Gastrocnemius medialis (tissue), 4 donors: ENCODE data around the gene RGS21. TPM values are rescaled to one million over a fixed set of nuclear protein-coding genes. Genes with fewer than 3 reads are reported as not detected.

Experiments
- ATAC-seq, 2 donors: fragments of 150-250 bp; one replicate each; pipeline ENCODE4 v1.9.1; 2016
- DNase-seq, 2 donors: peaks; one replicate each; pipeline ENCODE4 v3.0.0-alpha.2; 2019
- H3K27ac ChIP-seq, 4 donors: fragments of 200-600 bp; sonication (generic); 1 replicate in 1 of 4; 2 replicates in 3 of 4; pipeline ENCODE4 v1.5.1; 2016 to 2018; ENCODE audit warnings: mild to moderate bottlenecking in 2 of 4, moderate library complexity in 1 of 4
- H3K27me3 ChIP-seq, 3 donors: fragments of 200-600 bp; sonication (generic) in 2 of 3; 1 replicate in 1 of 3; 2 replicates in 2 of 3; pipeline versions ENCODE4 v1.5.1 to v1.6.0; 2016 to 2019; ENCODE audit warnings: mild to moderate bottlenecking in 1 of 3, moderate library complexity in 1 of 3
- H3K36me3 ChIP-seq, 2 donors: fragments of 200-600 bp; sonication (generic) in 1 of 2; one replicate each; pipeline ENCODE4 v1.5.1; 2017 to 2018
- H3K4me1 ChIP-seq, 2 donors: fragments of 200-600 bp; sonication (generic) in 1 of 2; one replicate each; pipeline ENCODE4 v1.5.1; 2016 to 2017; ENCODE audit warnings: mild to moderate bottlenecking in 2 of 2
- H3K4me3 ChIP-seq, 4 donors: fragments of 200-600 bp; sonication (generic) in 3 of 4; 1 replicate in 1 of 4; 2 replicates in 3 of 4; pipeline ENCODE4 v1.5.1; 2016 to 2019; ENCODE audit warnings: mild to moderate bottlenecking in 2 of 4
- H3K9me3 ChIP-seq, 3 donors: fragments of 200-600 bp; sonication (generic) in 2 of 3; 1 replicate in 1 of 3; 2 replicates in 2 of 3; pipeline ENCODE4 v1.5.1; 2016 to 2019
- CTCF ChIP-seq, 5 experiments: fragments of 450-650 bp in 3 of 5; fragments of 200-600 bp in 2 of 5; sonication (generic) in 2 of 5; IDR thresholded peaks in 4 of 5; conservative IDR thresholded peaks in 1 of 5; 1 replicate in 4 of 5; 2 replicates in 1 of 5; pipeline ENCODE4 v1.5.1; 2016 to 2019; ENCODE audit warnings: antibody characterized with exemption in 5 of 5, mild to moderate bottlenecking in 3 of 5, moderate library complexity in 3 of 5
- POLR2A ChIP-seq, 2 donors: fragments of 450-650 bp; IDR thresholded peaks; one replicate each; pipeline ENCODE4 v1.6.1; 2017; ENCODE audit warnings: antibody characterized with exemption in 2 of 2, mild to moderate bottlenecking in 2 of 2, moderate library complexity in 2 of 2
- in situ Hi-C, 4 donors: fragments of 200-750 bp; cut with MboI; loops; one replicate each; pipeline versions ENCODE4 v1.15.0 to v1.8.0; 2017; ENCODE audit warnings: low sequenced_read_pairs in 4 of 4
- intact Hi-C: fragments of 100-400 bp; cut with DNase I; formaldehyde crosslinking; loops from one replicate; pipeline ENCODE4 v1.15.1; 2023; ENCODE audit warnings: low total_unique reads
- total RNA-seq, 4 donors: library from RNA; depleted of rRNA; stranded (reverse); fragments of >200 nt; gene quantifications; one replicate each; pipeline versions ENCODE4 v1.1.0 to v1.2.3, GENCODE V29; 2016

RGS21 gene
- total RNA-seq, 4 donors from 2014 or later, result not detected

GRCh38 chr1:192379554-192379953, 62.8 kb downstream of the RGS21 start:
- Histone ChIP-seq H3K4me1 (no peaks in the 10 kb centered on the region), H3K27me3 (no peaks in the 10 kb centered on the region), H3K4me3 (no peak overlapping the region), H3K36me3 (no peaks in the 10 kb centered on the region), H3K27ac (no peak overlapping the region), H3K9me3 (no peaks in the 10 kb centered on the region)
- no peak for TF ChIP-seq POLR2A (IDR thresholded peaks at IDR 0.05)
- no peak for TF ChIP-seq CTCF (IDR thresholded peaks at IDR 0.05 in 4 of 5, conservative IDR thresholded peaks at IDR 0.05 in 1 of 5)
- intact Hi-C loops (no loop called here), in situ Hi-C loops (no loop called here)
- DNase-seq (no peak), ATAC-seq (no peak)

- Histone ChIP-seq H3K27me3 (no peaks in the 10 kb centered on the region), H3K9me3 (no peaks in the 10 kb centered on the region), H3K4me1 (no peaks in the 10 kb centered on the region), H3K27ac (no peak overlapping the region), H3K4me3 (no peak overlapping the region), H3K36me3 (no peaks in the 10 kb centered on the region)
- TF ChIP-seq CTCF (IDR thresholded peaks at IDR 0.05 in 4 of 5, conservative IDR thresholded peaks at IDR 0.05 in 1 of 5), result no peak
- TF ChIP-seq POLR2A (IDR thresholded peaks at IDR 0.05), result no peak
- in situ Hi-C loops, result no loop called here
- DNase-seq, result no peak
- intact Hi-C loops, result no loop called here
- no peak for ATAC-seq
Measured at GRCh38 chr1:192382758-192383157, 66.0 kb downstream of the RGS21 start.

- no peaks in the 10 kb centered on the region for H3K36me3 ChIP-seq
- in situ Hi-C loops (no loop called here), intact Hi-C loops (no loop called here)
- H3K27ac ChIP-seq, result no peak overlapping the region
- H3K9me3 ChIP-seq, result no peaks in the 10 kb centered on the region
- TF ChIP-seq CTCF (IDR thresholded peaks at IDR 0.05 in 4 of 5, conservative IDR thresholded peaks at IDR 0.05 in 1 of 5), result no peak
- TF ChIP-seq POLR2A (IDR thresholded peaks at IDR 0.05), result no peak
- H3K4me3 ChIP-seq, result no peak overlapping the region
- H3K4me1 ChIP-seq, result no peaks in the 10 kb centered on the region
- no peaks in the 10 kb centered on the region for H3K27me3 ChIP-seq
- no peak for DNase-seq
- no peak for ATAC-seq
Measured at GRCh38 chr1:192386051-192386650, 69.4 kb downstream of the RGS21 start.

- Histone ChIP-seq H3K9me3 (no peaks in the 10 kb centered on the region), H3K4me3 (no peak overlapping the region), H3K27ac (no peak overlapping the region), H3K36me3 (no peaks in the 10 kb centered on the region), H3K27me3 (no peaks in the 10 kb centered on the region), H3K4me1 (no peaks in the 10 kb centered on the region)
- intact Hi-C loops, result no loop called here
- DNase-seq (no peak), ATAC-seq (no peak)
- in situ Hi-C loops, result no loop called here
- no peak for TF ChIP-seq CTCF (IDR thresholded peaks at IDR 0.05 in 4 of 5, conservative IDR thresholded peaks at IDR 0.05 in 1 of 5)
- no peak for TF ChIP-seq POLR2A (IDR thresholded peaks at IDR 0.05)
Measured at GRCh38 chr1:192395211-192395610, 78.4 kb downstream of the RGS21 start.

- no peak for TF ChIP-seq CTCF (IDR thresholded peaks at IDR 0.05 in 4 of 5, conservative IDR thresholded peaks at IDR 0.05 in 1 of 5)
- no peak for TF ChIP-seq POLR2A (IDR thresholded peaks at IDR 0.05)
- Histone ChIP-seq H3K27me3 (no peaks in the 10 kb centered on the region), H3K27ac (no peak overlapping the region), H3K4me1 (no peaks in the 10 kb centered on the region), H3K9me3 (no peaks in the 10 kb centered on the region), H3K4me3 (no peak overlapping the region), H3K36me3 (no peaks in the 10 kb centered on the region)
- no peak for ATAC-seq
- in situ Hi-C loops, result no loop called here
- no peak for DNase-seq
- intact Hi-C loops, result no loop called here
Measured at GRCh38 chr1:192395895-192396294, 79.1 kb downstream of the RGS21 start.
